PFSK-1 (cell line): ENCODE measurements around the gene BHMT.

Source experiments
- POLR2AphosphoS5 ChIP-seq: IDR thresholded peaks from 2 replicates; pipeline ENCODE4 v1.6.1; 2012; ENCODE audit warnings: low read depth, mild to moderate bottlenecking, control low read depth, low read length, moderate library complexity
- TAF1 ChIP-seq: IDR thresholded peaks from 2 replicates; pipeline ENCODE4 v1.6.1; 2012; ENCODE audit warnings: low read length, control low read depth, borderline replicate concordance; ENCODE audit not compliant: insufficient read depth

DNA sequence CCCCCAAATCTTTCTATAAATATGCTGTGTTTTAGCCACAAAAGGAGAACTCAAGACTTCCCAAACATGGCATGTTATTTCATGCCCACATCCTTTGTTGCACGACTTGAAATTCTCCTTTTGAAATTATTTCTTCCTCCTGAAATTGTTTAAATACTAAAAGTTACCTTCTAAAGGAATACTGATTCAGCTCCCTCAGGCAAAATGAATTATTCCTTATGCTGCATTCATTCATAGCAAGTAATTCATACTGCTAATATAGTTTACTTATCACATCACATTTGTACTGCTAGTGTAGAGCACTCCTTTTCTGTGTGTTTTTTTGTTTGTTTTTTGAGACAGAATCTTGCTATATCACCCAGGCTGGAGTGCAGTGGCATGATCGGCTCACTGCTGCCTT, 45.7 kb downstream of the BHMT start:
- TF ChIP-seq POLR2AphosphoS5 (no peak), TAF1 (no peak)
